Smooth muscle cell (in vitro differentiated cells): ENCODE measurements around the gene MYB. TPM values are rescaled to one million over a fixed set of nuclear protein-coding genes. Genes with fewer than 3 reads are reported as not detected.

Experiments used
- DNase-seq: peaks from one replicate; lab custom pipeline; 2025; ENCODE audit not compliant: unreplicated experiment; lab: John Stamatoyannopoulos, UW
- H2AFZ ChIP-seq: fragments of 200-600 bp; sonication (generic); 2 replicates; pipeline ENCODE4 v1.6.0; 2016; ENCODE audit warnings: antibody characterized with exemption, low read depth, mild to moderate bottlenecking
- H3F3A ChIP-seq: fragments of 200-600 bp; sonication (generic); 2 replicates; pipeline ENCODE4 v1.6.0; 2017; ENCODE audit warnings: antibody characterized with exemption, low read depth
- H3K27ac ChIP-seq: fragments of 200-600 bp; sonication (generic); 2 replicates; pipeline ENCODE4 v1.5.1; 2016; ENCODE audit warnings: low read depth, mild to moderate bottlenecking
- H3K27me3 ChIP-seq: fragments of 200-600 bp; sonication (generic); 2 replicates; pipeline ENCODE4 v1.6.1; 2016; ENCODE audit warnings: low read depth, mild to moderate bottlenecking
- H3K36me3 ChIP-seq: fragments of 200-600 bp; sonication (generic); 2 replicates; pipeline ENCODE4 v1.5.1; 2016; ENCODE audit warnings: low read depth
- H3K4me1 ChIP-seq: fragments of 200-600 bp; sonication (generic); 2 replicates; pipeline ENCODE4 v1.5.1; 2016; ENCODE audit warnings: low read depth
- H3K4me2 ChIP-seq: fragments of 200-600 bp; sonication (generic); 2 replicates; pipeline ENCODE4 v1.6.0; 2016; ENCODE audit warnings: mild to moderate bottlenecking
- H3K4me3 ChIP-seq: fragments of 200-600 bp; sonication (generic); 2 replicates; pipeline ENCODE4 v1.5.1; 2016; ENCODE audit warnings: mild to moderate bottlenecking
- H3K79me2 ChIP-seq: fragments of 200-600 bp; sonication (generic); 2 replicates; pipeline ENCODE4 v1.6.0; 2016; ENCODE audit warnings: low read depth, mild to moderate bottlenecking
- H3K9ac ChIP-seq: fragments of 200-600 bp; sonication (generic); 2 replicates; pipeline ENCODE4 v1.6.0; 2016; ENCODE audit warnings: low read depth
- H3K9me3 ChIP-seq: fragments of 200-600 bp; sonication (generic); replicated peaks from 2 replicates; pipeline ENCODE4 v1.5.1; 2016; ENCODE audit warnings: low read depth
- H4K20me1 ChIP-seq: fragments of 200-600 bp; sonication (generic); 2 replicates; pipeline ENCODE4 v1.6.0; 2016; ENCODE audit warnings: low read depth
- WGBS: methylation state at CpG from one replicate; pipeline ENCODE4 v1.1.7; 2016; ENCODE audit warnings: low lambda C conversion rate; 5-methylcytosine and 5-hydroxymethylcytosine counted together
- microRNA-seq: library from miRNA; unstranded; fragments of <30 nt; microRNA quantifications from one replicate; pipeline ENCODE4, GENCODE V29; 2016; ENCODE audit warnings: borderline number of aligned reads
- polyA plus RNA-seq: library from polyadenylated mRNA; unstranded; fragments of >200 nt; fragmentation: Nextera tagmentation; extraction: Ambion mirVana; gene quantifications from 2 replicates; pipeline ENCODE4 v1.2.1, GENCODE V29; 2016
- small RNA-seq: library from RNA; depleted of rRNA; stranded (forward); fragments of <200 nt; gene quantifications from one replicate; pipeline ENCODE3, GENCODE V24; 2014
- total RNA-seq: library from RNA; depleted of rRNA; stranded (reverse); fragments of >200 nt; gene quantifications from 2 replicates; pipeline ENCODE4 v1.2.3, GENCODE V29; 2014
- TF ChIP-seq, protein P1 (sequence below): fragments of 200-600 bp; sonication (generic); IDR thresholded peaks from 2 replicates; pipeline ENCODE4 v1.5.1; 2017; ENCODE audit warnings: borderline replicate concordance, mild to moderate bottlenecking, antibody characterized with exemption; ENCODE audit not compliant: insufficient read depth, poor library complexity, severe bottlenecking

MYB gene
- total and polyA plus RNA-seq, 2 experiments from 2014 or later: 0.25 to 1.2 TPM

- WGBS: 91% methylated on average over 3 of the region's 3 CpGs
- H2AFZ ChIP-seq: no peak overlapping the region
- H3K4me1 ChIP-seq: no peaks in the 10 kb centered on the region
- TF ChIP-seq, protein P1, sequence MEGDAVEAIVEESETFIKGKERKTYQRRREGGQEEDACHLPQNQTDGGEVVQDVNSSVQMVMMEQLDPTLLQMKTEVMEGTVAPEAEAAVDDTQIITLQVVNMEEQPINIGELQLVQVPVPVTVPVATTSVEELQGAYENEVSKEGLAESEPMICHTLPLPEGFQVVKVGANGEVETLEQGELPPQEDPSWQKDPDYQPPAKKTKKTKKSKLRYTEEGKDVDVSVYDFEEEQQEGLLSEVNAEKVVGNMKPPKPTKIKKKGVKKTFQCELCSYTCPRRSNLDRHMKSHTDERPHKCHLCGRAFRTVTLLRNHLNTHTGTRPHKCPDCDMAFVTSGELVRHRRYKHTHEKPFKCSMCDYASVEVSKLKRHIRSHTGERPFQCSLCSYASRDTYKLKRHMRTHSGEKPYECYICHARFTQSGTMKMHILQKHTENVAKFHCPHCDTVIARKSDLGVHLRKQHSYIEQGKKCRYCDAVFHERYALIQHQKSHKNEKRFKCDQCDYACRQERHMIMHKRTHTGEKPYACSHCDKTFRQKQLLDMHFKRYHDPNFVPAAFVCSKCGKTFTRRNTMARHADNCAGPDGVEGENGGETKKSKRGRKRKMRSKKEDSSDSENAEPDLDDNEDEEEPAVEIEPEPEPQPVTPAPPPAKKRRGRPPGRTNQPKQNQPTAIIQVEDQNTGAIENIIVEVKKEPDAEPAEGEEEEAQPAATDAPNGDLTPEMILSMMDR: no peak
- no peaks in the 10 kb centered on the region for H3K9me3 ChIP-seq
- no peaks in the 10 kb centered on the region for H3K79me2 ChIP-seq
- H4K20me1 ChIP-seq: no peaks in the 10 kb centered on the region
- no peak for DNase-seq
- no peaks in the 10 kb centered on the region for H3F3A ChIP-seq
- H3K4me3 ChIP-seq: no peak overlapping the region
- H3K27ac ChIP-seq: no peak overlapping the region
- H3K9ac ChIP-seq: no peak overlapping the region
- H3K4me2 ChIP-seq: no peak overlapping the region
- no peaks in the 10 kb centered on the region for H3K36me3 ChIP-seq
- H3K27me3 ChIP-seq: peaks cover 10% of the 10 kb centered on the region
Measured at GRCh38 chr6:135268263-135268662, 87.2 kb downstream of the MYB start.

GRCh38 chr6:135268740-135269139 is 87.6 kb downstream of the MYB start:
- TF ChIP-seq, protein P1: no peak
- DNase-seq: no peak
- Histone ChIP-seq H3F3A (no peaks in the 10 kb centered on the region), H3K4me1 (no peaks in the 10 kb centered on the region), H3K79me2 (no peaks in the 10 kb centered on the region), H3K27me3 (peaks cover 10% of the 10 kb centered on the region), H2AFZ (no peak overlapping the region), H3K4me2 (no peak overlapping the region), H3K36me3 (no peaks in the 10 kb centered on the region), H3K4me3 (no peak overlapping the region), H3K9me3 (no peaks in the 10 kb centered on the region), H3K27ac (no peak overlapping the region), H4K20me1 (no peaks in the 10 kb centered on the region), H3K9ac (no peak overlapping the region)
- 82% methylated on average over 3 of the region's 3 CpGs for WGBS

Small RNA genes lying within 50 kb of the gene (microRNA-seq; reads per million reads assigned to microRNA genes)
- gene MIR548A2: not detected

Small RNA genes lying within 50 kb of the gene (small RNA-seq; reads per million reads assigned to genes)
- not detected for gene MIR548A2

Other genes starting within 250 kb of the MYB start
- 1.9 and 11.2 TPM in 2 replicates for gene ALDH8A1, start 231.2 kb upstream of the MYB start, total RNA-seq
- 0.64 TPM in 1 of 2 replicates, not detected in the other for gene ALDH8A1, start 231.2 kb upstream of the MYB start, polyA plus RNA-seq
- 84.8 and 136 TPM in 2 replicates for gene HBS1L, start 126.5 kb upstream of the MYB start, total RNA-seq
- 58.6 and 64.3 TPM in 2 replicates for gene HBS1L, start 126.5 kb upstream of the MYB start, polyA plus RNA-seq